OCI-LY1 (cell line): Measurements from ENCODE around the gene MOCS1.

Experiments
- CTCF ChIP-seq: fragments of 200-600 bp; sonication (generic), shearing (Covaris generic); IDR thresholded peaks from 2 replicates; pipeline ENCODE4 v1.5.1; 2017; ENCODE audit warnings: mild to moderate bottlenecking, antibody characterized with exemption, low read length, moderate library complexity, mixed read lengths
- EZH2 ChIP-seq: fragments of 200-600 bp; sonication (generic), shearing (Covaris generic); IDR thresholded peaks from 2 replicates; pipeline ENCODE4 v1.8.0; 2017; ENCODE audit warnings: borderline replicate concordance, mixed run types, mild to moderate bottlenecking, antibody characterized with exemption, low read length, moderate library complexity, mixed read lengths

GRCh38 chr6:39931607-39932006 lies 2.7 kb downstream of the MOCS1 start:
- TF ChIP-seq EZH2 (no peak), CTCF (no peak)
